Pulmonary artery endothelial cell (primary cell): ENCODE results near the gene ARFGAP1. TPM values are rescaled to one million over a fixed set of nuclear protein-coding genes. Genes with fewer than 3 reads are reported as not detected.

Source experiments
- DNase-seq: peaks from one replicate; pipeline ENCODE4 v3.0.0-alpha.2; 2011; ENCODE audit warnings: low read depth, low spot score
- total RNA-seq: library from RNA; depleted of rRNA; stranded (reverse); fragments of >200 nt; gene quantifications from 2 replicates; pipeline ENCODE4 v1.2.3, GENCODE V29; 2014

Gene ARFGAP1
- total RNA-seq, 1 donor from 2014 or later = 54.5 TPM

DNA sequence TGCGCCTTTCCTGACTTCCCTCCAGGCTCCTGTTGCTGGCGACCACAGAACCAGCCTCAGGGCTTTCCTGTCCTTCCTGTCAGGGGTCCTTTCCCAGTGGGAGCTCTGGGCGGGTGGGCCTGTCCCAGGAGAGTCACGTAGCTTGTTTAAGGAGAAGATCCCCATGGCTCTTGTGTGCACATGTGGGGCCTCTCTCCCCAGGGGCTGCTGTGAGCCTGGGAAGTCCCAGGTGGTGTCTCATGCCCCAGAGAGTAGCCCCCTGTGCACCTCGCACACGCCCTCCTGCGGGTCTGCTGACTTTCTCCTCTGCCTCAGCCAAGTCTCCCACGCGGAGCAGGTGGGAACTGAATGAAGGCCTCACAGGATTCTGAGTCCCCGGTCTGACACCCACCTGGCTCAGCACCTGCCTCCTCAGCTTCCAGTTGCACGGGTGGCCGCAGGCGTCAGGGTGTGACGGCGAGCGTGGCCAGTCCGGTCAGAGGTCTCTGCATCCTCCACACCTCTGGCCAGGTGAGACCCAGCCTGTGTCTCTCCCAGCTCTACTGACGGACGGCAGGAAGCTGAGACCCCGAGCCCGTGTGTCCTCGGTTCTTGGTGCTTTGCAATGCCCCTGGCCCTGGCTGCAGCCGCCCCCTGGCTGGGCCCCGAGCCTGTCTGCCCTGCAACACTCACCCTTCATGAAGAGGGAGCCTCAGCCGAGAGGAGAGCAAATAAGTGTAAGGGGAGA is 12.7 kb upstream of the ARFGAP1 start:
- no peak for DNase-seq

DNA sequence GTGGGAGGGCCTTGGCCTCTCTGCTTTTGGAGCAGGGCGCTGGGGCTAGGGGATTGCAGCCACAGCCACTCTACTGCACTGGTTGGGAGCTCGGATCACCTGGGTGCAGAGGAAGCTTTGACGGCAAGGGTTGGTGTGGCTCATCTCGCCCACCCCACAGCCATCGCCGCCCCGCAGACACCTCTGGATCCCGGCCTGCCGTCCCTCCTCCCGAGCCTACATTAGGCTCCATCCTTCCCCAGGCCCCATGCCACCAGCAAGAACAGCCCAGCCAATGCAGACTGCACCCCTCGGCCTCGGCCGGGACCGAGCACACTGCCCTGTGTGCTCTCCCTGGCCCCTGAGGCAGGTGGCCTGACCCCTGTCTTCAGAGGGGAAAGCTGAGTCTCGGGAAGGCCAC is 12.1 kb upstream of the ARFGAP1 start:
- no peak for DNase-seq

DNA sequence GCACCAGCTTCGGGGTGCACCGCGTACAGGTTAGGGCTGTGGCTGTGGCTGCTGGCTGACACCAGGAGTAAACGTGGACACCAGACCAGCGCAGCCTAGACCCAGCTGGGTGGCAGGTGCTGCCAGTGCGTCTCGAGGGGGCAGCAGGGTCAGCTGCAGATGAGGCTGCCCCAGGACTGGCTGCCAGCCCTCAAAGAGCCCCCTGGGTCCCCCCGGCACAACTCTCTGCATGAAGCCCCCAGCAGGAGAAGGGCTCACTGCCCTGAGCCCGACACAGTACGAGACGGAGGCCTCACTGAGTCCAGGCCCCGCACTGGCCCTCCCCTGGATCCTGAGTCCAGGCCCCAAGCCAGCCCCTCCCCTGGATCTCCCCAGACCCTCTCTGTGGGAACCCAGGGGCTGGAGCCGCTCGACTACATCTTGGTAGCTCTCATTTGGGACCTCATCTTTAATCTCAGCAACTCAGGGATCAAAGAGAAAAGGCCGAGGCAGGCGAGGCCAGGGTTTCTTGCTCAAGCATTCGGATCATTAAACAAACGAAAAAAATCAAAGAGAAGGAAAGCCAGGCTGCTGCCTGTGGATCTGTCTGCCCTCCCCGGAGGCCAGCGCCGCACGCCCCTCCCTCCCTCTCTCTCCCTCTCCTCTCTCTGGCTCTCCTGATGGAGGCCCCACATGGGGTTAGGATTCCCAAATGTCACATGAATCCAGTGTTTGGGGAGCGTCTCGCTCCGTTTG is 11.4 kb upstream of the ARFGAP1 start:
- DNase-seq = no peak

DNA sequence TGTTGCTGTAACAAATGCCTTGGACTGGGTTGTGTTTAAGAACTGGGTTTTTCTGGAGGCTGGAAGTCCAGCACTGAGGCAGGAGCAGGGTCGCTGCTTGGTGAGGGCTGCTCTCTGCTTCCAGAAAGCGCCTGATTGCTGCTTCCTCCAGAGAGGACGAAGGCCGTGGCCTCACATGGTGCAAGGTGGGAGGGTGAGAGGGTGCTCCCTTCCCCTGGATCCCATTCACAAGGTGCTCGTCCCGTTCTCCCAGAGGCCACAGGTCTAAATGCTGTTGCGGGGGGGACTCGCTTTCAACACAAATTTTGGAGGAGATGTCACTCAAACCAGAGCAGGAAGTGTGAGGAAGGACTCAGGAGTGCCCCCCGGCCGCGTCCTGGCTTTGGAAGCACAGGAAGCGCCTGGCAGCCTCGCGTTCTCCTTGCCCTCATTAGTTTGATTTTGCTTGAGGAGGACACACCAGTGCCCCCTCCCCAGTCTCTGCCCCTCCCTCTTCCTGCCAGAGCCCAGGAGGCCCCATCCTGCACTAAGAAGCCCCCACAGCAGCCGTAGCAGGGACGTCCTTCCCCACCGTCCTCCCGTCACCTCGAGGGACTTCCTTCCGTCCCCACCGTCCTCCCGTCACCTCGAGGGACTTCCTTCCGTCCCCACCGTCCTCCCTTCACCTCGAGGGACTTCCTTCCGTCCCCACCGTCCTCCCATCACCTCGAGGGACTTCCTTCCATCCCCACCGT is 10.7 kb upstream of the ARFGAP1 start:
- DNase-seq = no peak

DNA sequence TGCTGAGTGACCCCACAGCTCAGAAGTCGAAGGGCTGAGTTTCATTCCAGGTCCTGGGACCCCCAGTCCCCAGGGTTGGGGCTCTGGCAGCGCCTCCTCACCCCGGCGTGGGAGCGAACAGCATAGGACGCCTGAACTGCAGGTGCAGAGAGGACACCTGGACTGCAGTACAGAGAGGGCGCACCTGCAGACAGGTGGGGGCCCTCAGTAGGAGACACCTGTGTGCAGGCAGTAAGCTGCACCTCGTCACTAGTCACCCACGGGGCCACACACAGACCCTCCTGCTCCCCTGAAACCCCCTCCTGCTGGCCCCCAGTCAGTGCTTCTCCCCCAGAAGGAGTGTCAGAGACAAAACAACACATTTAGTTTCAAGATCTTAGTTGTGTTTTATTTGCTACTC is 9.8 kb upstream of the ARFGAP1 start:
- no peak for DNase-seq

DNA sequence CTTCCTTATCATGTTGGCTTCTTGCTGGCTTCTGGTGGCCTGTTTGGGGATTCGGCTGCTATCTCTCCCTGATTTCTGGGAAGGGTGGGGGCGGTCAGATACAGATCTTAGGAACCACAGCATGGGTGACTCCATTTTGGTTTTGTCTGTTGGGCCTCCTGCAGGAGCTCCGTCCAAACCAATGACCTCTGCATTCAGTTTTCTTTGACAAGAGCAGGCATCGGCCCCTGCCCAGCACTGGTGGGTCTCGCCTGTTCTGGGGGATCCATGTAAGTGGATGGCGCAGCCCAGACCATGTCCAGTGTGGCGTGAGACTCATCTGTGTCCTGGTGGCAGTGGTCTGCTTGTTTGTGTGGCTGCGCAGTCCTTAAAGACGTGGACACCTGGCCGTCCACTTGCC is 8.6 kb upstream of the ARFGAP1 start:
- DNase-seq = no peak

DNA sequence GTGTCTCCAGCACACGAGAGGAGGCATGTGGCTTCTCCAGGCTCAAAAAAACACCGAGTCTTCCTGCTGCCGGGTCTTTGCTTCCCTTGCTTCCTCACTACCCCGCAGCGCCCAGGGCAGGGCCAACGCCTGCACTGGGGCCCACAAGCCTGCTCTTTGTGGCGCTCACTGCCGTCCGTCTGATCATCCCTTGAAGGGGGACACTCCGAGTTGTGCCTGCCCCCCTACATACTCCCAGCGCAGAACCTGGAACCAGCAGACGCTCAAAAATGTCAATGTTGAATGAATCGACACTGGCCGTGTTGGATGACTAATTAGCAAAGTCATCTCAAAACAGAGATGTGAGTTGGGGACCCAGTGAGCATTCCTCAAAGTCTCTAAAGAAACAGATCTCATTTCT is 8.1 kb upstream of the ARFGAP1 start:
- DNase-seq = no peak

DNA sequence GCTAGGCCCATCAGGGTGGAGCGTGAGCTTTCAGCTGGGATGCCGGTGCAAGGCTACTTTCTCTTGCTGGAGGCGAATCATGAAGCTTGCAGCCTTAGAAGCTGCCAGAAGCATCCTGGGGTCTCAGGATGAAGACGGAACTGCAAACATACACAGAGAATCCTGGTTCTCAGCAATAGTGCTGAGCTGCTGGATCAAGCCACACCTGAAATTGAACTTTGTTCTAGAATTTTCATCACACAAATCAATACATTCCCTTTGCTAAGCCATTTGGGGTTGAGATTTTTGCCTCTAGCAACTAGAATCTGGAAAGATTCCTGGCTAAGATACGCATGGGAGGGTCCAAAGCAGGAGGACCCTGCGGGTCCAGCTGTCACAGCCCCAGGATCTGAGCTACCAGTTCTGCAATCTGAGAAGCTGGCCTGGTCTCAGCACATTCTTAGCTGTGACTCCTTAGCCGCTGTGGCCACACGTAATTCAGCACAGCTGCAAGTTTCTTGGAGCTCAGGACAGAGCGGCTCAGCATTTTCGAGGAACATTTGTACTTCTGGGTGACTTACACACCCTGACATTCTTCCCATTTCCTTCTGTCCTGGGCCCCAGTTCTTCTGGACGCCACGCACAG is 6.6 kb upstream of the ARFGAP1 start:
- DNase-seq = no peak

DNA sequence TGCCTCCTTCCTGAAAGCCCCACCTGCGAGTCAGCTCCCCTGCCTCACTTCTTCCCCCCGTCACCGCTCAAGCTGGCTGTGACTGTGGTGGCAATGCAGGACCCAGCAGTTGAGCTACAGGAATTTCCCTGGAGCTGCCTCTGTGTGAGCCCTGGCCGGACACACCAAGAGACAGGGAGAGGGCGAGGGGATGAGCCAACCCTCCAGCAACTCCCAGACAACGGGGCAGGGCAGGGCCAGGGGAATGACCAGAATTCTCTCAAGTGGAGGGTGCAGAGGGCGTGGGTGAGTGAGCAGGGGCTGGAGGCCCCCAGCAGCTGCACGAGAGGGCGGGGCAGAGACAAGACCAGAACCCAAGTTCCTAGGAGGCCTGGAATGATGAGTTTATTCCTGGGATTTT is 4.9 kb upstream of the ARFGAP1 start:
- DNase-seq = no peak

DNA sequence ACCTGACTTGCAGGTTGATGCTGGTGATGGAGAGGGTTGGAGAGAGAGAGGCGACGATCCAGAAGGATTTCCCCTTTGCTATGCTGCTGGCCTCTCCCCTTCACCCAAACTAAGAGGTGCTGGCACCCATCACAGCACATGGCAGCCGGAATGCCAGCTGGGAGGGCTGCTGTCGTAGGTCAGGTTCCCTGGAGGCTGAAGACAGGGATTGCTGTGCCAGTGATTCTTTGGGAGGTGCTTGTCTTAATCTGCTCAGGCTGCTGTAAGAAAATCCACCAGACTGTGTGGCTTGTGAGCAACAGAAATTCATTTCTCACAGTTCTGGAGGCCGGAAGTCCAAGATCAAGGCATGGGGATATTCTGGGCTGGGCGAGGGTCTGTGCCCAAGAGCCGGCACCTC is 4.4 kb upstream of the ARFGAP1 start:
- DNase-seq = no peak

DNA sequence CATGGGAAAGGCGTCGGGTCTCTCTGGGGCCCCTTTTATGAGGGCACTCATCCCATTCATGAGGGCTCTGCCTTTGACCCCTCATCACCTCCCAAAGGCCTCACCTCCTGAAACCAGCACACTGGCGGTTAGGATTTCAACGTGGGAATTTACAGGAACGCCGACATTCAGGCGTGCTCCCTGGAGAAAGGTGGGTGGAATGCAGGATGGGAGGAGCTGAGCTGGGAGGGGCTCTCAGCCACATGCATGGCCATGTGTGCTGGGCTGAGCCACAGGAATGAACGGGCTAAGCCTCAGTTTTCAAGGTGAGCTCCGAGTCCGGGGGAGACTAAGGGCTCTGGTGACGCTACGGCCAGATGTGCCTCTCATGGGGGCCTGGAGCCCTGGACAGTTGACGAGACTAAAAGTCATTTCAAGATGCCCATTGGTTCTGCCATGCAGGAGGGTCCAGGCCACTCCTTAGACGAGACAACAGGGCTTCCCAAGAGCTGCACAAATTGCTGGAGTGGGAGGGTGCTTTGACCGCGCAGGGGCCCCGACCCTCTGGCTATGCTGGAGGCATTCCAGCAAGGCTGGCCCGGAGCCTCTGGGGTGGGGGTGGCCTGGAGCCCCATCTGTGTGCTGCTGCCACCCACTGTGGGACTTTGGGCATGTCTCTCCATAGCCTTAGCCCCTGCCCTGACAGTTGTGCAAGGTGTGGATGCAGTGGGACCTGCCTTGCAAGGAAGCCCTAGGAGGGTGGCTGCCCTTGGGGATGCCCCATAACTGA is 3.8 kb upstream of the ARFGAP1 start:
- no peak for DNase-seq

DNA sequence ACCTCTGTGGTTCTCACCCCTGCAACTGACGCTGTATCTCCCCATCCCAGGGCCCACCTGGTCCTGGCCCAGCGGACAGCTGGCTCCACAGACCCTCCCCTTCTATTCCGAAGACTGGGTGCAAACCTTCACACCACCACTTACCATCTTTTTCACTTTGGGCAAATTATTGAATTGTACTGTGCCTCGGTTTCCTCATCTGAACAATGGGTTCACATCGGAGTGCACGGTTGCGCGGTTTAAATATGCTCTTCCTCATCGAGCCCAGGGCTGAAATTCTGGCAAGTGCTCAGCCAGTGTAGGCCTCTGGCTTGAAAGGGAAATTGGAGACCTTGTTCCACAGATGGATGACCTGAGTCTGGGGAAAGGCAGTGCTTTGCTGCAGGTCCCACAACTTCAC is 2.9 kb upstream of the ARFGAP1 start:
- DNase-seq = no peak

DNA sequence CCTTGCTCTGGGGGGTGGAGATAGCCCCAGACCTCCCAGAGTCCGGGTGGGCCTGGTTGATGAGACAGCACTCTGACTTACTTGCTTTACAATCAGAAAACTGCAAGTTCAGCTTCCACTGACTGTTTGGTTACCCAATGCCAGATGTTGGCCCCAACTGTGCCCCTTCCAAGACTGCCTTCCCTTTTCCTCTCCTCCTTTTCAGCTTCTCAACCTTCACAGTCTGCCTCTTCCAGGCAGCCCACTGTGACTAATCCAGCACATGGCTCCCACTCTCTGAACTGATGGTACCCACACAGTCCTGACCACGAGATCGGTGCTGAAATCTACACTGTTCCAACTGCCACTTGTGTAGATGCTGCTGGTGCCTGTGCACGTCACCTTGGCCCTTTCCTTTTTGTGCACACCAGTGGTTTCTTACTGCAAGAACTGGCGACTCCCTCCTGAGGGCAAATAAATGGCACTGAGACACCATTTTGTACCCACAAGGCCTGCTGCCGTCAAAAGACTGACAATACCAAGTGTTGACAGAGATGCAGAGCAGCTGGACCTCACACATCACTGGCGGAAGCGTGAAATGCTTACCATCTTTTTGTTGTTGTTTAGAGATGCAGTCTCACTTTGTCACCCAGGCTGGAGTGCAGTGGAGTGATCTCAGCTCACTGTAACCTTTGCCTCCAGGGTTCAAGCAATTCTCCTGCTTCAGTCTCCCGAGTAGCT is 1.8 kb upstream of the ARFGAP1 start:
- no peak for DNase-seq

DNA sequence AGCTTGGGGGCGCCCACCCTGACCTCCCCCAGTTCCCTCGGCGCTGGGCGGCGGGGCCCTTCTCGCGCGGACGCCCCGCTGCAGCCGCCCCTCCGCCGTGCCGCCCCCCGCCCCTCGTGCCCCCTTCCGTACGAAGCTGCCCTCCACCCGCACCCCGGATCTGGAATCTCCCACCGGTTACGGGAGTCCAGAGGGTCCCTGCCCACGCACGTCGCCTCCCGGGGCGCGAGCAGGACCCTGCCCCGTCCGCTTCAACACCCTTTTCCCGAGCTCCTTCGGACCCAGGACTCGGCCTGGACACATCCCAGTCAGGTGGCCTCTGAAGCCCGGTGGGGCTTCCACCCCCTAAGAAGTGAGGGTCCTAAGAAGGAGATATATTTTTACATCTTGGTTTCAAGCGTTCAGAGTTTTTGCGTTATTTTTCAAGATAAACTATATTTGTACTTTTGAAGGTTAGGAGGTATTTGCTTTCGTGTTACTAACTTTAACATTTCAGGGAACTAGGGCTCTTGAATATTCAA is 506 bp downstream of the ARFGAP1 start:
- DNase-seq = no peak

DNA sequence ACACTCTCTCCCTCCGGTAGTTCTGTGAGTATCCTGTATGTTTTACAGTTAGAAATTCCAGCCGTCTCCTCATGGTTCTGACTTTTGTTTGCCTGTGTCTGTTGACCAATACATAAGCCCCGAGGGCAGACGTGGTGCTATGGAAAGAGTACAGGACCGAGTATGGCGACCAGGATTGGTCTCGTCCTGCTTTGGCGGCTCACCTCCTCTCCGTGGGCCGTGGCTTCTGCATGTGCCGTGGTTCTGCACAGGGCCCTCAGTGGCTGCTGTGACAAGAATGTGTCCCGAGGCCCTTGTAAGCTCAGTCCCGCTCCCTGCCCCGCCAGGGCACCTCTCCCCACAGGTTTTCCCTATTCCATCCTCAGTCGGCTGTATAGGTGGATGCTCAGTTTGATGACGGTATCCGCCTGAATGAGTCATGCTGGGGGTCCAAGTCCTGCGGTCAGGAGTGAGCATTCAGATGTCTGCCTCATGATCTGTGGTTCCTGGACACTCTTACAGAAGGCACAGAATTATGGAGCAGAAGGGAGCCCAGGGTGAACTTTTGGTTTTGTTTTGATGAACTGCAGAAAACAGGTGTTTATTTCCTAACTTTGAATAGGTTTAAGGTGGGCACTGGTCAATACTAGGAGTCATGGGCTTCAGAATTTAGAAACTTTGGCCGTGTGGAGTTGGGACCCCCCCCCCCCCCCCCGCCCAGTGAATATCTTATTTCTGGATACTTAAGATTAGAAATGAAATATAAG is 1.2 kb downstream of the ARFGAP1 start:
- no peak for DNase-seq

DNA sequence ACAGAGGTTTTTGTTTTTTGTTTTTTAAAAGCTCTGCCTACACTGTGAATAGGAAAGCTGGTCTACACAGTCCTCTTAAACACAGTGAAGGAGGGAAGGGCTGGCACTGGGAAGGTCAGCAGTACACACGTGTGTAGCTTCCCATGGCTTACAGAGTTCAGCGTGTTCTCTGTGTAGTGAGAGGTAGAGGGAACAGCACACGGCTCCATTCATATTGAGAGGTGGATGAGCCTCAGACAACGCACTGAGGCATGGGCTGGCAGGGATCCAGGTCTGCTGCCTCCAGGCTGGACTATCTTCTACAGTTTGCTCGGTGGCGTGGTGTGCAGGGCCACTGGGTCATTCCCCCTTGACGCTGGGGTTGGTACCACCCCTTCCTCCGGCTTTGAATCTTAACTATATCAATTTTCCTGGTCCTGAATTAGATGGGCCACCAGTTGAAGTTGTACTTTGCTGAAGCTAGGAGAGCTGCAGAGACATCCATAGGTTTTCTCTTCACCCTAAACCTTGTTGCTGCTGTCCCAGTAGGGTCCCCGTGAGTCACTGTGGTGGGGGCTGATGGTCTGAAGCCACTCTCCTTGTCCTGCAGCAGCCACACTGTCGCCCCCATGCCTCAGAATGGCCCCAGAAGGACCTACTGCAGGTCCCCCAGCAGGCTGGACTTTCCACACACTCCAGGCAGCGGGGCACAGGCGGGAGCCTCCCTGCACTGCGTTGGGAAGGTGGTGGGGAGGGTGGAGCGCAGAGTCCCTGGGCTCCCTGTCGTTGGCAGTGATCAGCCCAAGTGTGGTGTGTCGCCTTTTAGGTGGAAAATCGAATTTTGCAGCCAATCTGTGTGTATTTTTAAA is 2.0 kb downstream of the ARFGAP1 start:
- DNase-seq = no peak

DNA sequence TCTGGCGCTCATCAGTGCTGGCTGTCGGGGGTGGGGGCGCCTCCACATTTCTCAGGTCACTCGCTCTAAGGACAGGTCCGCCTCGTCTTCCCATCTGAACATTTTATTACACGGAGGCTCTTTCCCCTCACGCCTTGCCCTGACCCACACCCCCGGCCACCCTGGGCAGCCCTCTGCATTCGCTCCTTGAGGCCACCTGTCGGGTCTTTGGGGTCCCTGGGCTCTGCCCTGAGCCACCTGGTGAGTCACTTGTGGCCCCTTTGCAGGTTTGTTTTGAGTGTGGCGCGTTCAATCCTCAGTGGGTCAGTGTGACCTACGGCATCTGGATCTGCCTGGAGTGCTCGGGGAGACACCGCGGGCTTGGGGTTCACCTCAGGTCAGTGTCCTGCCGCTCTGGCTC is 3.2 kb downstream of the ARFGAP1 start:
- no peak for DNase-seq

DNA sequence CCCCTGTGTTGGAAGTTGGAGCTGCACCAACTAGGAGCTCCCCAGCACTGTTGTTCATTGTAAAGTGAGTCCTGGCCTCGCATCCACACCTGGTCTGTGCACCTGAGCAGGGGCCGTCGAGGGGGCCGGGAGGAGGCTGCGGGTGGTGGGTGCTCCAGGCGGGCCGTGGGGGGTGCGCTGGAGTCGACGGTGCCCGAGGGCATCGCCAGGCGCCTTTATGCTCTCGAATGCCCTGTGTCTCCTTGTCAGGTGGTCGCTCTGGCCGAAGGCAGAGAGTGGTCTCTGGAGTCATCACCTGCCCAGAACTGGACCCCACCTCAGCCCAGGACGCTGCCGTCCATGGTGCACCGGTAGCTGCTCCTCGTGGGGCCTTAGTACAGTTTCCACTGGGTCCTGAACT is 4.3 kb downstream of the ARFGAP1 start:
- no peak for DNase-seq
